ENCODE data around the gene MME. TPM values are rescaled to one million over a fixed set of nuclear protein-coding genes. Genes with fewer than 3 reads are reported as not detected.

MME gene
- total and polyA plus RNA-seq, 8 donors, result under 0.01 to 49.4 (median 2.0) TPM; not detected in 1

DNA sequence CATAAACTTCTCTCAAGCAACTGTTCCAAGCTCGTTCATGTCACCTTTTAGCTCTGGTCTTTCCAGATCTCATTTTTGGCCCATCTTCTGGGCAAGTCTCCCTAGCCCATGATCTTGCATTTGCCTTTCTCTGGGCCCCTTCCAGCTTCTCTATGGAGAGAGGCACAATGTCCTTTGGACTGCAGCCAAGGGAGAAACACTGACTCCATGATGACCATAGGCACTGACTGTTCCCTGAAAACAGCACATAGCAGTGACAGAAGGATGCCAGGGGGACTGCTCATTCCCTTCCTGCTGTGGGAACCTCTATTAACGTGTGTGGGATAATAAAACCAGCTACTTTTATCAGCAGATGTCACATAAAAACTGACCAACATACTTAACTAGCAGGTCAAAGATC, 153.1 kb downstream of the MME start:
- Histone ChIP-seq H3K4me1 (peaks cover 4 to 23% (median 16%) of the 10 kb centered on the region in 4 donors), H3K27ac (peak overlapping the region in 4 of 5 donors; percentile 35 to 75 (median 52)), H3K27me3 (no peaks in the 10 kb centered on the region), H3K4me3 (no peak overlapping the region), H3K36me3 (no peaks in the 10 kb centered on the region), H3K9me3 (no peaks in the 10 kb centered on the region)
- intact Hi-C loops (cut with DNase I; ENCODE audit: low total_unique reads), result no loop called here
- DNase-seq, result peak; percentile 28 to 50
- TF ChIP-seq, protein P1, sequence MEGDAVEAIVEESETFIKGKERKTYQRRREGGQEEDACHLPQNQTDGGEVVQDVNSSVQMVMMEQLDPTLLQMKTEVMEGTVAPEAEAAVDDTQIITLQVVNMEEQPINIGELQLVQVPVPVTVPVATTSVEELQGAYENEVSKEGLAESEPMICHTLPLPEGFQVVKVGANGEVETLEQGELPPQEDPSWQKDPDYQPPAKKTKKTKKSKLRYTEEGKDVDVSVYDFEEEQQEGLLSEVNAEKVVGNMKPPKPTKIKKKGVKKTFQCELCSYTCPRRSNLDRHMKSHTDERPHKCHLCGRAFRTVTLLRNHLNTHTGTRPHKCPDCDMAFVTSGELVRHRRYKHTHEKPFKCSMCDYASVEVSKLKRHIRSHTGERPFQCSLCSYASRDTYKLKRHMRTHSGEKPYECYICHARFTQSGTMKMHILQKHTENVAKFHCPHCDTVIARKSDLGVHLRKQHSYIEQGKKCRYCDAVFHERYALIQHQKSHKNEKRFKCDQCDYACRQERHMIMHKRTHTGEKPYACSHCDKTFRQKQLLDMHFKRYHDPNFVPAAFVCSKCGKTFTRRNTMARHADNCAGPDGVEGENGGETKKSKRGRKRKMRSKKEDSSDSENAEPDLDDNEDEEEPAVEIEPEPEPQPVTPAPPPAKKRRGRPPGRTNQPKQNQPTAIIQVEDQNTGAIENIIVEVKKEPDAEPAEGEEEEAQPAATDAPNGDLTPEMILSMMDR (IDR thresholded peaks at IDR 0.05), result no peak
- TF ChIP-seq POLR2A (IDR thresholded peaks at IDR 0.05), result no peak
- TF ChIP-seq POLR2AphosphoS5 (IDR thresholded peaks at IDR 0.05), result peak in 2 of 3 donors; percentile 66 to 81
- TF ChIP-seq EP300 (IDR thresholded peaks at IDR 0.05), result peak; percentile 82
- WGBS, 5 donors, result 39 to 60% (median 40%) methylated on average over 2 of the region's 2 CpGs

Other genes starting within 250 kb of the MME start
- not detected for gene STRIT1, start 213.4 kb downstream of the MME start, total RNA-seq
- gene STRIT1, start 213.4 kb downstream of the MME start, polyA plus RNA-seq, result 1 to 10 TPM in 1 of 3 donors, not detected in 2; 1.4 TPM